ENCODE measurements around the gene TRABD2A. TPM values are rescaled to one million over a fixed set of nuclear protein-coding genes. Genes with fewer than 3 reads are reported as not detected.

The TRABD2A gene
- total RNA-seq, 6 donors from 2014 or later, result 2.0 to 22.0 (median 6.2) TPM

DNA sequence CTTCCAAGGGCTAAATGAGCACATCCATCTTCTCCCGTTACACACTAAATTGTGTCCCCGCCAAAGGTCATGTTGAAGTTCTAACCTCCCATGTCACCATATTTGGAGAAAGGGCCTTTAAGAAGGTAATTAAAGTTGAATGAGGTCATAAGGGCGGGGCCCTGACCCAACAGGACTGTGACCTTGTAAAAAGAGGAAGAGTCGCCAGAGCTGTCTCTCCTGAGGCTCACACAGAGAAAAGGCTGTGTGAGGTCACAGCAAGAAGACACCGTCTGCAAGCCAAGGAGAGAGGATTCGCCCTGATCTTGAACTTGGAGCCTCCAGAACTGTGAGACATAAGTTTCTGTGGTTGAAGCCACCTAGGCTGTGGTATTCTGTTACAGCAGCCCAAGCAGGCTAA is 24.1 kb downstream of the TRABD2A start:
- peak in 1 of 2 donors; percentile 38 for ATAC-seq (ENCODE audit: low FRiP score in 2 of 2)
- TF ChIP-seq, protein P1, sequence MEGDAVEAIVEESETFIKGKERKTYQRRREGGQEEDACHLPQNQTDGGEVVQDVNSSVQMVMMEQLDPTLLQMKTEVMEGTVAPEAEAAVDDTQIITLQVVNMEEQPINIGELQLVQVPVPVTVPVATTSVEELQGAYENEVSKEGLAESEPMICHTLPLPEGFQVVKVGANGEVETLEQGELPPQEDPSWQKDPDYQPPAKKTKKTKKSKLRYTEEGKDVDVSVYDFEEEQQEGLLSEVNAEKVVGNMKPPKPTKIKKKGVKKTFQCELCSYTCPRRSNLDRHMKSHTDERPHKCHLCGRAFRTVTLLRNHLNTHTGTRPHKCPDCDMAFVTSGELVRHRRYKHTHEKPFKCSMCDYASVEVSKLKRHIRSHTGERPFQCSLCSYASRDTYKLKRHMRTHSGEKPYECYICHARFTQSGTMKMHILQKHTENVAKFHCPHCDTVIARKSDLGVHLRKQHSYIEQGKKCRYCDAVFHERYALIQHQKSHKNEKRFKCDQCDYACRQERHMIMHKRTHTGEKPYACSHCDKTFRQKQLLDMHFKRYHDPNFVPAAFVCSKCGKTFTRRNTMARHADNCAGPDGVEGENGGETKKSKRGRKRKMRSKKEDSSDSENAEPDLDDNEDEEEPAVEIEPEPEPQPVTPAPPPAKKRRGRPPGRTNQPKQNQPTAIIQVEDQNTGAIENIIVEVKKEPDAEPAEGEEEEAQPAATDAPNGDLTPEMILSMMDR (IDR thresholded peaks at IDR 0.05), result no peak
- TF ChIP-seq EP300 (IDR thresholded peaks at IDR 0.05) (no peak), POLR2AphosphoS5 (IDR thresholded peaks at IDR 0.05) (no peak), POLR2A (IDR thresholded peaks at IDR 0.05) (no peak)

DNA sequence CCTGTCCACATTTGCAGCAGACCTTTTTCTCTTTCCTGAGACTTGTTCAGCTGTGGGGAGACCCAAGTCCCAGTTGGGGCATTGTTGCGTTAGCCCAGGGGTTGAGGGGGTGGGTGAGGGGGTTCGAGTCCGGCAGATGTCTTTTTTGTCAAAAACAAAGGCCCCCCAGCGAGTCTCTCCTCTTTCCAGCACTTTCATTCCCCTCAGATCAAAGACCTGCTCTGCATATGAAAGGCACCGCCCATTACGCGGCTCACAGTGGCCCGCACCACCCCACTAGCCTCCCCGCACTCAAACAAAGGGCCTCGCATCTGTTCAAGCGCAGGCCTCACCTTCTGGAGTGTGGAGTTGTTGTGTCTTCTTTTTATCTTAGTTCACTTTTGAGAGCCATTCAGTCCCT is 25.2 kb downstream of the TRABD2A start:
- no peaks in the 10 kb centered on the region for H3K36me3 ChIP-seq
- TF ChIP-seq, protein P1 (IDR thresholded peaks at IDR 0.05), result no peak
- TF ChIP-seq EP300 (IDR thresholded peaks at IDR 0.05) (no peak), POLR2A (IDR thresholded peaks at IDR 0.05) (no peak), POLR2AphosphoS5 (IDR thresholded peaks at IDR 0.05) (no peak)
- no peaks in the 10 kb centered on the region for H3K9me3 ChIP-seq
- no peaks in the 10 kb centered on the region for H3K27me3 ChIP-seq
- H3K4me1 ChIP-seq, result no peaks in the 10 kb centered on the region
- WGBS, 2 donors, result 57 to 69% methylated on average over 11 of the region's 11 CpGs
- DNase-seq (peak in 1 of 2 donors; percentile 27), ATAC-seq (ENCODE audit: low FRiP score in 2 of 2) (no peak)
- no peak overlapping the region for H3K27ac ChIP-seq
- no peak overlapping the region for H3K4me3 ChIP-seq

More for the DNA sequence above, 24.1 kb downstream of the TRABD2A start:
- Histone ChIP-seq H3K27ac (no peak overlapping the region), H3K4me3 (no peak overlapping the region), H3K9me3 (no peaks in the 10 kb centered on the region), H3K36me3 (no peaks in the 10 kb centered on the region), H3K4me1 (no peaks in the 10 kb centered on the region), H3K27me3 (no peaks in the 10 kb centered on the region)
- WGBS, 2 donors, result 79 to 83% methylated on average over 6 of the region's 6 CpGs
- DNase-seq, result no peak

DNA sequence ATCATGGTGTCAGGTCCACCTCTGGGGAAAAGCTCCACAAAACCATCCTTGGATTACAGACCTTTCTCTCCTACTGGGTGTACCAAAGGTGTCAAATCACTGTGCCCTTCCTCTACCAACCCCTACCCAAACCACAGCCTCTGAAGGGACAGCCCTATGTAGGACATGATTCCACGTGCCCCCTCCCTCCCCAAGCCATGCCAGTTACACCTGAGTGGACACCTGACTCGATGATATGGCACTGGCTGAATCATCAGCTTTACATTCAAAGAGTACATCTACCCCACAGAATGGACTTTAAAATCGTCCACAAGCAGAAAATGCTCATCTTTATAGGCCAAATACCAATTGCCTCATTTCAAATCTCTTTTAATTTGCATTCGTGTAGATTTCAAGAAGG is 26.0 kb downstream of the TRABD2A start:
- H3K4me1 ChIP-seq, result no peaks in the 10 kb centered on the region
- DNase-seq, result no peak
- H3K36me3 ChIP-seq, result no peaks in the 10 kb centered on the region
- no peaks in the 10 kb centered on the region for H3K9me3 ChIP-seq
- no peaks in the 10 kb centered on the region for H3K27me3 ChIP-seq
- H3K4me3 ChIP-seq, result no peak overlapping the region
- WGBS, 2 donors, result 72 to 77% methylated on average over 4 of the region's 4 CpGs
- no peak overlapping the region for H3K27ac ChIP-seq
- no peak for ATAC-seq (ENCODE audit: low FRiP score in 2 of 2)
- TF ChIP-seq POLR2AphosphoS5 (IDR thresholded peaks at IDR 0.05), result no peak
- no peak for TF ChIP-seq POLR2A (IDR thresholded peaks at IDR 0.05)
- no peak for TF ChIP-seq EP300 (IDR thresholded peaks at IDR 0.05)
- TF ChIP-seq, protein P1 (IDR thresholded peaks at IDR 0.05), result no peak

DNA sequence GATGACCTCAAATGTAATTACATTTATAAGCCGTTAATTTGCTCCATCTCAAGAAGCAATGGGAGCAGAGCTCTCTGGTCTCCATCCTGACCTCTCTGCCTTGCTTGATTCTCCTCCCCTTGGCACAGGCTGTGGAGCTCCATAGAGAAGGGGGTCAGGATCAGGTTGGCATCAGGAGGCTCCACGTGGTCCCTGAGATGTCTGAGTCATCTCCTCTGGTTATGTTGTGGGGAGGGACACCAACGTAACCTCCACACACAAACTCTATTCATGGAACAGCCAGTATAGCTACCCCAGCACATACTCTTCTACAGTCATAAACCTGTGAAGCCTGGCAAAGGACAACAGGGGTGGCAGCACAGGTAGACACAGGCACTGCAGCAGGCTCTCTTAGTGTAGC is 29.0 kb downstream of the TRABD2A start:
- TF ChIP-seq, protein P1 (IDR thresholded peaks at IDR 0.05), result no peak
- TF ChIP-seq POLR2A (IDR thresholded peaks at IDR 0.05), result no peak
- no peak for TF ChIP-seq EP300 (IDR thresholded peaks at IDR 0.05)
- no peak for TF ChIP-seq POLR2AphosphoS5 (IDR thresholded peaks at IDR 0.05)
- Histone ChIP-seq H3K36me3 (no peaks in the 10 kb centered on the region), H3K9me3 (no peaks in the 10 kb centered on the region), H3K4me3 (no peak overlapping the region), H3K27me3 (no peaks in the 10 kb centered on the region), H3K4me1 (peaks cover 0 to 2% (median 0%) of the 10 kb centered on the region in 4 donors), H3K27ac (no peak overlapping the region)
- no peak for DNase-seq
- 78 to 80% methylated on average over 1 to 3 of the region's 3 CpGs for whole genome bisulfite sequencing, 2 donors
- ATAC-seq (ENCODE audit: low FRiP score in 2 of 2), result no peak

DNA sequence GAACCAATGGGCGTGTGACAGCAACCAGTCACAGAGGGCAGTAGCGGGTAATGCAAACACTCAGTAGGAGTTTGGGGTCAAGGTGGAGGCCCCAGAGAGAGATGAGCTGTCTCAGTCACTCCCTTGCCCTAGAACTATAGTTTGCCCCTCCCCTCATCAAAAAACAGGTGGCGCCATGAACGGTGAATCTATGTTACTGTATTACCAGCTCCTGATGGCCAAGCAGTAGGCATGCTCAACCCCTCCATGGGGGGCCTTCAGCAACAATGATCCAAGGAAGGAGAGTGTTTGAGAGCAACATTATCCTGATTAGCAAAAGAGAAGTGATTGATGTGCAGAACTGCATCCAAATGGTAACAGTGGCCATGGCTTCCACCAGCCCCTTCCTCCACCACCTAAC is 30.4 kb downstream of the TRABD2A start:
- Histone ChIP-seq H3K27me3 (no peaks in the 10 kb centered on the region), H3K4me3 (no peak overlapping the region), H3K27ac (no peak overlapping the region), H3K9me3 (no peaks in the 10 kb centered on the region), H3K4me1 (peaks cover 0 to 6% (median 0%) of the 10 kb centered on the region in 4 donors), H3K36me3 (no peaks in the 10 kb centered on the region)
- 86 to 95% methylated on average over 4 of the region's 4 CpGs for WGBS, 2 donors
- TF ChIP-seq POLR2AphosphoS5 (IDR thresholded peaks at IDR 0.05), result no peak
- no peak for TF ChIP-seq POLR2A (IDR thresholded peaks at IDR 0.05)
- no peak for TF ChIP-seq EP300 (IDR thresholded peaks at IDR 0.05)
- TF ChIP-seq, protein P1 (IDR thresholded peaks at IDR 0.05), result no peak
- no peak for ATAC-seq (ENCODE audit: low FRiP score in 2 of 2)
- no peak for DNase-seq
